Large intestine (tissue), 3 donors: Measurements from ENCODE around the gene MISP. TPM values are rescaled to one million over a fixed set of nuclear protein-coding genes. Genes with fewer than 3 reads are reported as not detected.

Experiments
- DNase-seq, 2 donors: peaks; one replicate each; pipeline versions ENCODE4 v3.0.0 to v3.0.0-alpha.2; 2013
- H3K27ac ChIP-seq: one replicate; pipeline ENCODE4 v1.5.1; 2013; ENCODE audit warnings: low read length
- H3K27me3 ChIP-seq: 2 replicates; pipeline ENCODE4 v1.6.1; 2013; ENCODE audit warnings: low read length; ENCODE audit not compliant: control insufficient read depth, insufficient read depth
- H3K36me3 ChIP-seq: 2 replicates; pipeline ENCODE4 v1.6.1; 2013; ENCODE audit warnings: low read length; ENCODE audit not compliant: control insufficient read depth, insufficient read depth
- H3K4me1 ChIP-seq: one replicate; pipeline ENCODE4 v1.6.1; 2013; ENCODE audit warnings: low read length; ENCODE audit not compliant: control insufficient read depth, insufficient read depth
- H3K4me3 ChIP-seq: one replicate; pipeline ENCODE4 v1.5.1; 2013; ENCODE audit warnings: low read length
- H3K9me3 ChIP-seq: one replicate; pipeline ENCODE4 v1.6.1; 2013; ENCODE audit warnings: mild to moderate bottlenecking, low read depth, low read length, moderate library complexity; ENCODE audit not compliant: control insufficient read depth
- WGBS: methylation state at CpG from one replicate; pipeline ENCODE4 v1.1.5; 2013; ENCODE audit warnings: low lambda C conversion rate; ENCODE audit not compliant: insufficient coverage; 5-methylcytosine and 5-hydroxymethylcytosine counted together
- polyA plus RNA-seq: library from polyadenylated mRNA; unstranded; fragments of 120-200 nt; gene quantifications from one replicate; pipeline ENCODE4 v1.2.1, GENCODE V29; 2013

Gene MISP
- polyA plus RNA-seq, 1 donor = 200 TPM

GRCh38 chr19:796692-797527 is 46.0 kb downstream of the MISP start, which contains the start of gene PTBP1:
PTBP1 (plus strand) TSS chr19:797452; CDS start chr19:797498, 46 bp downstream.
- peak; percentile 100 for DNase-seq
- peak within 1 kb of the TSS; percentile 98 for H3K27ac ChIP-seq
- WGBS = 0% methylated on average over 2 of the region's 83 CpGs
- peaks cover 30% of the 10 kb centered on the region for H3K36me3 ChIP-seq
- peak within 1 kb of the TSS; percentile 83 for H3K4me3 ChIP-seq
- H3K4me1 ChIP-seq = peaks cover 34% of the 10 kb centered on the region
- H3K27me3 ChIP-seq = no peaks in the 10 kb centered on the region
- H3K9me3 ChIP-seq = peaks cover 7% of the 10 kb centered on the region

- Histone ChIP-seq H3K4me3 (peak overlapping the region; percentile 79), H3K4me1 (peaks cover 41% of the 10 kb centered on the region), H3K9me3 (peaks cover 7% of the 10 kb centered on the region), H3K27ac (peak overlapping the region; percentile 98), H3K27me3 (no peaks in the 10 kb centered on the region), H3K36me3 (peaks cover 39% of the 10 kb centered on the region)
- peak; percentile 93 to 97 for DNase-seq
- no CpG with 5 or more reads among the region's 129 CpGs for WGBS
These were observed 46.9 kb downstream of the MISP start for GRCh38 chr19:797528-798414.

GRCh38 chr19:798415-799075 is 47.6 kb downstream of the MISP start:
- Histone ChIP-seq H3K4me1 (peaks cover 47% of the 10 kb centered on the region), H3K4me3 (peak overlapping the region; percentile 79), H3K27ac (peak overlapping the region; percentile 98), H3K27me3 (no peaks in the 10 kb centered on the region), H3K9me3 (peaks cover 9% of the 10 kb centered on the region), H3K36me3 (peaks cover 47% of the 10 kb centered on the region)
- no CpG with 5 or more reads among the region's 44 CpGs for WGBS
- DNase-seq = peak; percentile 76 to 84

GRCh38 chr19:799076-799881 is 48.4 kb downstream of the MISP start:
- peaks cover 54% of the 10 kb centered on the region for H3K36me3 ChIP-seq
- H3K27ac ChIP-seq = peak overlapping the region; percentile 98
- H3K27me3 ChIP-seq = no peaks in the 10 kb centered on the region
- peaks cover 9% of the 10 kb centered on the region for H3K9me3 ChIP-seq
- peak overlapping the region; percentile 79 for H3K4me3 ChIP-seq
- DNase-seq = peak in 1 of 2 donors; percentile 50
- H3K4me1 ChIP-seq = peaks cover 47% of the 10 kb centered on the region
- no CpG with 5 or more reads among the region's 28 CpGs for WGBS

GRCh38 chr19:800360-801029 is 49.6 kb downstream of the MISP start:
- peaks cover 10% of the 10 kb centered on the region for H3K9me3 ChIP-seq
- peak overlapping the region; percentile 79 for H3K4me3 ChIP-seq
- peak overlapping the region; percentile 98 for H3K27ac ChIP-seq
- peaks cover 66% of the 10 kb centered on the region for H3K36me3 ChIP-seq
- peaks cover 47% of the 10 kb centered on the region for H3K4me1 ChIP-seq
- 40% methylated on average over 1 of the region's 17 CpGs for WGBS
- no peaks in the 10 kb centered on the region for H3K27me3 ChIP-seq
- peak; percentile 49 to 70 for DNase-seq

GRCh38 chr19:801030-801860 is 50.3 kb downstream of the MISP start:
- Histone ChIP-seq H3K36me3 (peaks cover 72% of the 10 kb centered on the region), H3K27ac (peak overlapping the region; percentile 98), H3K27me3 (no peaks in the 10 kb centered on the region), H3K9me3 (peaks cover 11% of the 10 kb centered on the region), H3K4me3 (peak overlapping the region; percentile 79), H3K4me1 (peaks cover 42% of the 10 kb centered on the region)
- DNase-seq = peak in 1 of 2 donors; percentile 40
- no CpG with 5 or more reads among the region's 29 CpGs for WGBS

GRCh38 chr19:801861-802497 is 51.1 kb downstream of the MISP start:
- peaks cover 40% of the 10 kb centered on the region for H3K4me1 ChIP-seq
- DNase-seq = peak in 1 of 2 donors; percentile 21
- no CpG with 5 or more reads among the region's 23 CpGs for WGBS

GRCh38 chr19:802498-803098 is 51.7 kb downstream of the MISP start:
- Histone ChIP-seq H3K27me3 (no peaks in the 10 kb centered on the region), H3K4me1 (peaks cover 40% of the 10 kb centered on the region), H3K4me3 (peak overlapping the region; percentile 79), H3K27ac (peak overlapping the region; percentile 98), H3K36me3 (peaks cover 85% of the 10 kb centered on the region), H3K9me3 (peaks cover 15% of the 10 kb centered on the region)
- no CpG with 5 or more reads among the region's 28 CpGs for WGBS
- peak in 1 of 2 donors; percentile 30 for DNase-seq

More at GRCh38 chr19:801861-802497, 51.1 kb downstream of the MISP start:
- H3K27ac ChIP-seq = peak overlapping the region; percentile 98
- peaks cover 79% of the 10 kb centered on the region for H3K36me3 ChIP-seq
- H3K9me3 ChIP-seq = peaks cover 12% of the 10 kb centered on the region
- no peaks in the 10 kb centered on the region for H3K27me3 ChIP-seq
- H3K4me3 ChIP-seq = peak overlapping the region; percentile 79
